HG02885 (cell line): Measurements from ENCODE around the gene STK16.
A peak's percentile ranks its signal among the peaks of the same experiment; 100 is the strongest.
"Not testable (repeated sequence)": the region's sequence is repeated elsewhere in the genome, so short reads cannot be mapped to it uniquely, and the experiment has no call there.

Experiments used
- ATAC-seq: cut with Tn5 transposase; IDR thresholded peaks from one replicate; pipeline ENCODE4 v1.9.1; 2021; ENCODE audit warnings: mild to moderate bottlenecking; ENCODE audit not compliant: unreplicated experiment, poor library complexity

STK16 gene, protein sequence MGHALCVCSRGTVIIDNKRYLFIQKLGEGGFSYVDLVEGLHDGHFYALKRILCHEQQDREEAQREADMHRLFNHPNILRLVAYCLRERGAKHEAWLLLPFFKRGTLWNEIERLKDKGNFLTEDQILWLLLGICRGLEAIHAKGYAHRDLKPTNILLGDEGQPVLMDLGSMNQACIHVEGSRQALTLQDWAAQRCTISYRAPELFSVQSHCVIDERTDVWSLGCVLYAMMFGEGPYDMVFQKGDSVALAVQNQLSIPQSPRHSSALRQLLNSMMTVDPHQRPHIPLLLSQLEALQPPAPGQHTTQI

GRCh38 chr2:219245148-219245898 lies at the start of gene STK16, which contains the start of gene GLB1L:
Gene STK16 (plus strand): TSS chr2:219245479. CDS start chr2:219246000, 521 bp downstream.
Gene GLB1L (minus strand): TSS chr2:219245444. CDS start chr2:219243573, 1,871 bp downstream.
- ATAC-seq, result peak; percentile 90

GRCh38 chr2:219197388-219197787 lies 47.9 kb upstream of the STK16 start:
- no peak for ATAC-seq

GRCh38 chr2:219198974-219199373 lies 46.3 kb upstream of the STK16 start:
- no peak for ATAC-seq

DNA sequence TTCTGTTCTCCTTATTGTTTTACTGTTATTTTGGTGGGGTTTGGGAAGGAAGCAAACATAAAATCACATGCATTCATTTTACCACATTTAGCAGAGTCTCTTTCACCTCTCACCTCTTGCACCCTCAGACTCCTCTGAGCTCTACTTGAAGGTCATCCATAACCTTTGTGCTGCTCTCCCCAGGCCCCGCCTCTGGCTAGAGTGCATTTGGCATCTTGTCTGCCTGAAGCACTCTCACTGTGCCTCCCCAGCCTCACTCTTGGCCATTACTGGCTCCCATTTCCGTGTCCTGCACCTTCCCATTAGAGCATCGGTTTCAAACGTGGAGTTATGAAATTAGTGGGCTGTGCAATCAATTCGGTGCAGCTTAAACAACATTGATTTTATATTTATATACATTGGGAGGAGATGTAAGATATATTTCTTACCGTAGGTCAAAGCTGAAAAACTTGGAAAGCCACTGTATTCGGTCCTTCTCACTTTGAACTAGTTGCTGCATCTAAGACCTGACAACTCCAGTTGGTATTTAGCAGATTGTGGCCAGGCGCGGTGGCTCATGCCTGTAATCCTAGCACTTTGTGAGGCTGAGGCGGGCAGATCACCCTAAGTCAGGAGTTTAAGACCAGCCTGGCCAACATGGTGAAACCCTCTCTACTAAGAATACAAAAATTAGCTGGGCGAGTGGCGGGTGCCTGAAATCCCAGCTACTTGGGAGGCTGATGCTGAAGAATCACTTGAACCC lies 45.6 kb upstream of the STK16 start:
- no peak for ATAC-seq

- ATAC-seq, result not testable (repeated sequence)
These were observed 44.6 kb upstream of the STK16 start for GRCh38 chr2:219200502-219201326.

DNA sequence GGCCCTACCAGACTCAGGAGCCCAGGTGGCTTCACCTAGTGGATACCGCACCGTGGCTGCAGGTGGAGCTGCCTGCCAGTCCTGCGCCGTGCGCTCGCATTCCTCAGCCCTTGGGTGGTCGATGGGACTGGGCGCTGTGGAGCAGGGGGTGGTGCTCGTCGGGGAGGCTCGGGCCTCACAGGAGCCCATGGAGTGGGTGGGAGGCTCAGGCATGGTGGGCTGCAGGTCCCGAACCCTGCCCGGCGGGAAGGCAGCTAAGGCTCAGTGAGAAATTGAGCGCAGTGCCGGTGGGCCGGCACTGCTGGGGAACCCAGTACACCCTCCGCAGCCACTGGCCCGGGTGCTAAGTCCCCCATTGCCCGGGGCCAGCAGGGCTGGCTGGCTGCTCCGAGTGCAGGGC lies 43.9 kb upstream of the STK16 start:
- ATAC-seq, result not testable (repeated sequence)

DNA sequence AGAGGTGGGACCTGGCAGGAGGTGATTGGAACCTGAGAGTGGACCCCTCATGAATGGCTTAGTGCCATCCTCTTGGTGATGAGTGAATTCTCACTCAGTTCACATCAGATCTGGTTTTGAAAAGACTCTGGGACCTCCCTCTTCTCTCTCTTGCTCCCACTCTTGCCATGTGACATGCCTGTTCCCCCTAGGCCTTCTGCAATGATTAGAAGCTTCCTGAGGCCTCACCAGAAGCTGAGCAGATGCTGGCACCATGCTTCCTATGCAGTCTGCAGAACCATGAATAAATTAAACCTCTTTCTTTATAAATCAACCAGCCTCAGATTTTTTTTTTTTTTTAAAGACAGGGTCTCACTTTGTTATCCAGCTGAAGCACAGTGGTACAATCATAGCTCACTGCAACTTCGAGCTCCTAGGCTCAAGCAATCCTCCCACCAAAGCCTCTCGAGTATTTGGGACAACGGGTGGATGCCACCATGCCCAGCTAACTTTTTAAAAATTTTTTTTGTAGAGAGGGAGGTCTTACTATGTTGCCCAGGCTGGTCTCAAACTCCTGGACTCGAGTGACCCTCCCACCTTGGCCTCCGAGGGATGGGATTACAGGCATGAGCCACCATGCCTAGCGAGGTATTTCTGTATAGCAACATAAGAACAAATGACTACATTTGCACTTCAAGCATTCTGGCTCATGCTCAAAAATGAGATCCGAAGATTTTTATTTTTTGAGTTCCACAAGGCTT lies 40.7 kb upstream of the STK16 start:
- ATAC-seq, result no peak

- no peak for ATAC-seq
These were observed 40.1 kb upstream of the STK16 start for GRCh38 chr2:219205165-219205538.

DNA sequence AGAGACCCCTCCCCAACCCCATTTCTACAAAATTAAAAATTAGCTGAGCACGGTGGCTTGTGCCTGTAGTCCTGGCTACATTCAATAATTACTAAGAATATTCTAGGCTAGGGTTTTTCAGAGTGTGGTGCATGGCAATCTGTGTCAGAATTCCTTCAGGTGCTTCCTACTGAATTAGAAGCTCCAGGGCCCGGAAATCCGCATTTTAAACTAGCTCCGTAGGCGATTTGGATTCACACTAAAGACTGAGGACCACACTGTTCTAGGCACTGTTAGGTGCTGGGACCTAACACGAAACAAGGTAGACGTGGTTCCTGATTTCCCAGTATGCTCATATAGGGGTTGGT lies 39.3 kb upstream of the STK16 start:
- ATAC-seq, result no peak

DNA sequence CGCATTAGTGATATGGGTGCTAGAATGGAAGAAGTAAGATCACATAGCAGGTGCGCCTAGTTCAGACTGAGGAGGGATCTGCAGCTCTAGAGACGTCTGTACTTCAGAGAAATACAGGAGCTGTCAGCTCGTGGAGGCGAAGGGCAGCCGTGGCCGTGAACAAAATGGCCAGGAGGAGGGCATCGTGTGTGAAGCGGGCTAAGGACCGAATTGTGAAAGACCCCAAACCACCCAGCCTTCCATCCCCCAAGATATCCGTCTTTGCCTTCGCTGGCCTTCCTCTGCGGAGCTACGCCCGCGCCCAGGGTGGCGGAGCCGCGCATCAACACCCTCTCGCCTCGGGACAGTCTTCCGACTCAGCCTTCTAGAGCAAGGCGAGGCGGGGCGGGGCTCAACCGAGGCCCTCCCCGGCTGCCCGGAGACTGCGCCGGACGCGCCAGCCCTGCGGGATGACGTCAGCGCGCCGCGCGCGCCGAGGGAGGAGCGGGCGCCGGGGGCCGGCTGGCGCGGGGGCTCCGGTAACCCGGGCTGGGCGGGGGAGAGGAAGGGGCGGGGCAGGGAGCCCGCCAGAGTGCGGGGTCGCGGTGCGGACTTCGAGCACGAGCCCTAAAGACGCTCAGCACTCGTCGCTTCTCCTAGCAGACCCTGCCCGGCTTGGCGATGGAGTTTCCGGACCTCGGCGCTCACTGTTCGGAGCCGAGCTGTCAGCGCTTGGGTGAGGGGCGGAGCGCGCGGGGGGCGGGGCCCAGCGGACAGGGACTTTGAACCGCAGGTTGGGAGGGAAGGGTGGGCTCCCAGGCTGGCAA lies 38.7 kb upstream of the STK16 start, which contains the start of gene ZFAND2B:
ZFAND2B (plus strand) TSS at position 455 of the 806 bp plus-strand sequence; CDS start at position 661, 206 bp downstream.
- ATAC-seq, result peak; percentile 97

- ATAC-seq, result no peak
These were observed 38.0 kb upstream of the STK16 start for GRCh38 chr2:219207134-219207883.

DNA sequence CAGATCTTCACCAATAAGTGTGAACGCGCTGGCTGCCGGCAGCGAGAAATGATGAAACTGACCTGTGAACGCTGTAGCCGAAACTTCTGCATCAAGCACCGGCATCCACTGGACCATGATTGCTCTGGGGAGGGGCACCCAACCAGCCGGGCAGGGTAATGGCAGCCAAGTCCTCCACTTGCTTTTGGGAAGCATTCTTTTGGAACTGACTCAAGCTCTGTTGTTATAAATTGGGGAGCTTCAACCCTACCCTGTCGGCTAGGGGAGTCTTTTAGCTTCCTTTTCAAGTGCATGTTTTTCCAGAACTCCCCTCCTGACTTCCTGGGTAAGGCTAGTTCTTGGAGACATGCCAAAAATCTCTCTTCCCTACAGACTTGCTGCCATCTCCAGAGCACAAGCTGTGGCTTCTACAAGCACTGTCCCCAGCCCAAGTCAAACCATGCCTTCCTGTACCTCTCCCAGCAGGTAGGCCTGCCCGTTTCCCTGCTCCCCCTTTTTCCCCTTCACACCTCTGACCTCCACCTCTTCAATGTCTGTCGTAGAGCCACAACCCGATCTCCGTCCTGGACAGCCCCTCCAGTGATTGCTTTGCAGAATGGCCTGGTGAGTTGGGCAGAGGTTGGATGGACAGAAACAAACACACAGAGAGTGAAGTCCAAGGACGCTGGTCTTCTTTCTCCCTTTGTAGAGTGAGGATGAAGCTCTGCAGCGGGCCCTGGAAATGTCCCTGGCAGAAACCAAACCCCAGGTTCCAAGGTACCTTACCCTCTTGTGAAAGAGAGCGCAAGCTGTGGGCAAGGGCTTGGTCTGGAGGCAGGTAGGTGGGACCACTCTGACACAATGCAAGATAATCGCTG lies 37.2 kb upstream of the STK16 start:
- no peak for ATAC-seq

DNA sequence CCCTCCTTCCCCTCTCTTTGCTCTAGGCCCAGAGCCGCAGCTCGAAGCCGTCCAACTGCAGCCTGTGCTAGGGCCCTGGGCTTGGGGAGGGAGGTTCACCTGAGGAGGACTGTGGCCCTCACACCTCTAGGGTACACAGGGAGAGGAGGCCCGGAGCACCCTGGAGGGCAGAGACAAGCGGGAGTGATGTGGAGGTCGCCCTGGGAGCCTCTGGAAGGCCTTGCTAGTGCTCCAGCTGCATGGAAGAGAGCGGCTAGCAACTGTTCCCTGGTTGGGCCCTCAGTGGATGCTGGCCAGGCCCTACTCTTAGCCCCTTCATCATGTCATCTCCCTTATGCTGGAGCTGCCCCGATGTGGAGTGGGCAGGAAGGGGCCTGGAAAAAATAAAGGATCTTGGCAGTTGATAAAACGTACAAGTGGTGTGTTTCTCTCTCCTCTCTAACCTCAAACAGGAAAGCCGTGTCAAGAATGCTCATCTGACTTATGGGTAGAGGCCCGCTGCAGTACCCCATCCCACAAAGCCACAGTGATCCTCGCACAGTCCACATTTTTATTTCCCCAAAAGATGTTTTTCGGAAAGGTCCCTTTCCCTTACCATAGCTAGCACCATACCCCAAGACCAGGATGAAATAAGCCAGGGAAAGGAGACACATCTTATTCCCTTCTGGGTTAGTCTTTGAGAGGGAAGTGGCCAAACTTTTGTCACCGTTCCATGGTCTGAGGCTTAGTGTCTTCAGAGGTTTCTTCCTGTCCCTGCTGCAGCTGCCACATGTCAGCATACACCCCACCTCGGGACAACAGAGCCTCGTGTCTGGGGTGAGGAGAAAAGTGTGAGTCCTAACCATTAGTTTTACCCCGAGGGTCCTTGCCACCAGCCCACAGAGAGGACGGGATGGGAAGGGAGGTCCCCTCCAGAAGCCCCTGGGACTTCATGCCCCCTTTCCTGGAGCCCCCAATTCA lies 35.8 kb upstream of the STK16 start:
- no peak for ATAC-seq

GRCh38 chr2:219210196-219210885 lies 34.9 kb upstream of the STK16 start:
- no peak for ATAC-seq

DNA sequence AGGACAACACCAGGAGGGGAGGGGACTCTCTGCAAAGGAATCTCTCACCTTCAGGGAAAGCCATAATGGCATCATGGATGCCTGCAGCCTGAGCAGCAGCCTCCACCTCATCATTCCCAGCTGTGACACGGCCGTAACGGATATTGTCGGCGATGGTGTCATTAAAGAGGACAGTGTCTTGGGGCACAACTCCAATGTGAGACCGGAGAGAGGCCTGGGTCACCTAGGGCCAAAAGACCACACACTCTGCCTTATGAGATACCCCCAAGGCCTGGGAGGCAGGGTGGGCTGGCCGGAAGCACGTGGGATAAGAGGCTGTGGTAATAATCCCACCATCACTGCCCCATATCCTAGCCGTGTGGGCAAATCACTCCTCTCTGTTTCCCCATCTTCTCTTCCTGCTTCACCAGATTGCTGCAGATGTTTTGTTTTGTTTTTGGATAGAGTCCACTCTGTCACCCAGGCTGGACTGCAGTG lies 34.4 kb upstream of the STK16 start:
- no peak for ATAC-seq
